ENCODE results near the gene DDX56. TPM values are rescaled to one million over a fixed set of nuclear protein-coding genes. Genes with fewer than 3 reads are reported as not detected.

DDX56 gene
- total RNA-seq, 1 donor from 2014 or later: 75.6 TPM

DNA sequence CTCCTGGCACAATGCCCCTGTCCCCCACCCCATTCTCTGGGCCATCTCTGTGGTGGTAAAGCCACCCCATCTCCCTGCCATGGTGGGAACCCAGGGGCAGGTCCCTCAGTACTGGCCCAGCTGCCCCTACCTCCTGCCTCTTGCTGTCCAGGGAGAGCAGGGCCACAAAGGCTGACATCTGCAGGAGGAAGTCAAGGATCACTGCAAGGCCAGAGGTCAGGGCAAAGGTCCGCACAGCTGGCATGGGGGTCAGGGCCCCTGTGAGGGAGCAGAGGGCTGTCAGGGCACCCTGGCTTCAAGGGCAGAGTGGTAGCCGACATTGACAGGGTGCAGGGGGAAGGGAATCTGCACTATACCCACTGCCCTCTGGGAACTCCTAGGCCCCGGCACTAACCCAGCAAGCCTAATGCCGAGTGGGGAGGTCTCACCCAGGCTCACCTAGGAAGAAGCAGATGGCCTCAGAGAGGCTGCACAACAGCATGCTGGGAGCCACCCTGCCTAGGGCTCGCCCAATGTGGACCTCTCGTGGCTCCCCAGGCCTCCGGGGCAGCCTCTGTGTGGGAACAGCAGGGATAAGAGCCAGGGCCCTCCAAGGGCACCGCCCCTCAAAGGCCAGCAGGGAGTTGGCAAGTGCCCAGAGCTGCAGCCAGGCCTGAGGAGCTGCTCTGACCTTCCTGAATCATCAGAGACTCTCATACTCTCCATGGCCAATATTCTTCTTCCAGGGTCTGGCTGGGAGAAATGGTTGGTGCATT is 40.2 kb downstream of the DDX56 start:
- peaks cover 11% of the 10 kb centered on the region for H3K27me3 Mint-ChIP-seq (ENCODE audit: low read depth, unreplicated experiment)
- Histone ChIP-seq H3K9me3 (ENCODE audit: insufficient read depth, low read depth, low read length) (no peaks in the 10 kb centered on the region), H3K9ac (ENCODE audit: low read length) (no peak overlapping the region), H3K4me2 (ENCODE audit: low read length) (no peak overlapping the region), H3K4me3 (ENCODE audit: insufficient read depth, low read depth, low read length) (no peak overlapping the region), H3K27me3 (ENCODE audit: insufficient read depth, low read length) (no peaks in the 10 kb centered on the region), H4K20me1 (ENCODE audit: insufficient read depth, low read length) (no peaks in the 10 kb centered on the region), H3K27ac (ENCODE audit: low read depth, low read length) (no peak overlapping the region), H3K36me3 (ENCODE audit: insufficient read depth, low read length) (no peaks in the 10 kb centered on the region), H3K79me2 (ENCODE audit: insufficient read depth, low read length) (no peaks in the 10 kb centered on the region), H3K4me1 (ENCODE audit: insufficient read depth, low read length) (no peaks in the 10 kb centered on the region), H2AFZ (ENCODE audit: low read depth, low read length) (no peak overlapping the region)
- no peak for FAIRE-seq
- DNase-seq (ENCODE audit: low read depth): no peak
- H3K4me3 Mint-ChIP-seq (ENCODE audit: unreplicated experiment): no peak overlapping the region
- no peaks in the 10 kb centered on the region for H3K4me1 Mint-ChIP-seq (ENCODE audit: low read depth, unreplicated experiment)
- H3K27ac Mint-ChIP-seq (ENCODE audit: unreplicated experiment): no peak overlapping the region
- no peak for TF ChIP-seq EZH2 (IDR thresholded peaks at IDR 0.05; ENCODE audit: insufficient read depth, low read length)
- TF ChIP-seq, protein P1, sequence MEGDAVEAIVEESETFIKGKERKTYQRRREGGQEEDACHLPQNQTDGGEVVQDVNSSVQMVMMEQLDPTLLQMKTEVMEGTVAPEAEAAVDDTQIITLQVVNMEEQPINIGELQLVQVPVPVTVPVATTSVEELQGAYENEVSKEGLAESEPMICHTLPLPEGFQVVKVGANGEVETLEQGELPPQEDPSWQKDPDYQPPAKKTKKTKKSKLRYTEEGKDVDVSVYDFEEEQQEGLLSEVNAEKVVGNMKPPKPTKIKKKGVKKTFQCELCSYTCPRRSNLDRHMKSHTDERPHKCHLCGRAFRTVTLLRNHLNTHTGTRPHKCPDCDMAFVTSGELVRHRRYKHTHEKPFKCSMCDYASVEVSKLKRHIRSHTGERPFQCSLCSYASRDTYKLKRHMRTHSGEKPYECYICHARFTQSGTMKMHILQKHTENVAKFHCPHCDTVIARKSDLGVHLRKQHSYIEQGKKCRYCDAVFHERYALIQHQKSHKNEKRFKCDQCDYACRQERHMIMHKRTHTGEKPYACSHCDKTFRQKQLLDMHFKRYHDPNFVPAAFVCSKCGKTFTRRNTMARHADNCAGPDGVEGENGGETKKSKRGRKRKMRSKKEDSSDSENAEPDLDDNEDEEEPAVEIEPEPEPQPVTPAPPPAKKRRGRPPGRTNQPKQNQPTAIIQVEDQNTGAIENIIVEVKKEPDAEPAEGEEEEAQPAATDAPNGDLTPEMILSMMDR (IDR thresholded peaks at IDR 0.05; ENCODE audit: insufficient read depth, low read depth, low read length): no peak
- H3K36me3 Mint-ChIP-seq (ENCODE audit: low read depth, unreplicated experiment): peaks cover 3% of the 10 kb centered on the region
- H3K9me3 Mint-ChIP-seq (ENCODE audit: unreplicated experiment): peaks cover 8% of the 10 kb centered on the region

DNA sequence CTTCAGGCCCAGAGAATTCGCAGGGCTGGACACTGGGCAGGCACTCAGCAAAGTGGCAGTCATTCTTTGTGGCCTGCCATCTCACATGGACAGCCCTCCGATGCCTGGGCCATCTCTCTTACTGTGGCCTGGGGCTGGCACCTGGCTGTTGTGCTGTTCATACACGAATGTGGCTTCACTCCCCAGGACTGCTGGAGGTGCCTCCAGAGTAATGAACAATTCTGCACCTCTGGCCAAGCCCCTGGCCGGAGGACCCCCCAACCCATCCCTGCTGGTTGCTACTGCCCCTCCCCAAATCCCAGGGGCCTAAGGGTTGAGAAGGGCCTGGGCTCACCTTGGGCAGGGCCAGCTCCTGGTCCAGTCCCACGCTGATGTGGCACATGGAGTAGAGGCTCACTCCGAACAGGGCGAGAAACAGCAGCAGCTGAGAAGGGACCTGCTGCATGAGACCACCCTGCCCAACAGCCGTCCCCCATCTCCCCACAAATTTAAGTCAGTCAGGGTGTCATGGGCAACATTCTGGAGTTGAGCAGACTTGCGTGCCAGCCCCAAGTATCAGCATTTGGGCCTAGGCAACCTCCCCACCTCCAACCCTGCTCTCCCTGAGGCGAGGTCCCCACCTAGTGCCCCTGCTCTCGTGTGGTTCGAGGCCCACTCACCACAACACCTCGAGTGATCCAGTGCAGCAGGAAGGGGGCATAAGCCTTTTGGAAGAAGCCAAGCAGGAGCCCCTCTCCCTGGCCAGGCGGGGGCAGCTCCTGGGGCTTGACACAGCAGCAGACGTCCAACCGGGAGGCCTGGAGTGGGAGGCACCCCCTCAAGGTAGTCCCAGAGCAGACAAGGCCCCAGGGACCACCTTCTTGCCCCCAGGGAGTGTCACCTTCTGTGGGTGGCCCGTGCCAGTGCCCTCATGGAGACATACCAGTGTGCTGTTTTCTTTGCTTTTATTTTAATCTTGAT is 42.0 kb downstream of the DDX56 start:
- H3K27me3 Mint-ChIP-seq (ENCODE audit: low read depth, unreplicated experiment): peaks cover 8% of the 10 kb centered on the region
- H3K9me3 ChIP-seq (ENCODE audit: insufficient read depth, low read depth, low read length): no peaks in the 10 kb centered on the region
- H3K4me3 Mint-ChIP-seq (ENCODE audit: unreplicated experiment): no peak overlapping the region
- H3K27ac ChIP-seq (ENCODE audit: low read depth, low read length): no peak overlapping the region
- no peaks in the 10 kb centered on the region for H3K4me1 Mint-ChIP-seq (ENCODE audit: low read depth, unreplicated experiment)
- no peaks in the 10 kb centered on the region for H3K4me1 ChIP-seq (ENCODE audit: insufficient read depth, low read length)
- no peaks in the 10 kb centered on the region for H4K20me1 ChIP-seq (ENCODE audit: insufficient read depth, low read length)
- no peaks in the 10 kb centered on the region for H3K36me3 ChIP-seq (ENCODE audit: insufficient read depth, low read length)
- H3K36me3 Mint-ChIP-seq (ENCODE audit: low read depth, unreplicated experiment): peaks cover 3% of the 10 kb centered on the region
- H3K9me3 Mint-ChIP-seq (ENCODE audit: unreplicated experiment): peaks cover 17% of the 10 kb centered on the region
- FAIRE-seq (no peak), DNase-seq (ENCODE audit: low read depth) (no peak)
- H3K27ac Mint-ChIP-seq (ENCODE audit: unreplicated experiment): no peak overlapping the region
- H3K79me2 ChIP-seq (ENCODE audit: insufficient read depth, low read length): no peaks in the 10 kb centered on the region
- H2AFZ ChIP-seq (ENCODE audit: low read depth, low read length): no peak overlapping the region
- no peak overlapping the region for H3K9ac ChIP-seq (ENCODE audit: low read length)
- no peaks in the 10 kb centered on the region for H3K27me3 ChIP-seq (ENCODE audit: insufficient read depth, low read length)
- TF ChIP-seq EZH2 (IDR thresholded peaks at IDR 0.05; ENCODE audit: insufficient read depth, low read length): no peak
- TF ChIP-seq, protein P1 (IDR thresholded peaks at IDR 0.05; ENCODE audit: insufficient read depth, low read depth, low read length): no peak
- no peak overlapping the region for H3K4me3 ChIP-seq (ENCODE audit: insufficient read depth, low read depth, low read length)
- no peak overlapping the region for H3K4me2 ChIP-seq (ENCODE audit: low read length)
